GM18519 (cell line): Measurements from ENCODE around the gene LCN9.
"Not testable (repeated sequence)": the region's sequence is repeated elsewhere in the genome, so short reads cannot be mapped to it uniquely, and the experiment has no call there.

Experiments
- ATAC-seq: cut with Tn5 transposase; IDR thresholded peaks from one replicate; pipeline ENCODE4 v1.9.1; 2021; ENCODE audit warnings: mild to moderate bottlenecking, moderate library complexity; ENCODE audit not compliant: unreplicated experiment, low FRiP score

Gene LCN9

GRCh38 chr9:135644631-135645218, 18.4 kb upstream of the LCN9 start:
- ATAC-seq = no peak

GRCh38 chr9:135647884-135648283, 15.2 kb upstream of the LCN9 start:
- ATAC-seq = no peak

GRCh38 chr9:135648494-135649410, 14.4 kb upstream of the LCN9 start:
- ATAC-seq = no peak

GRCh38 chr9:135649508-135649907, 13.6 kb upstream of the LCN9 start:
- no peak for ATAC-seq

GRCh38 chr9:135650408-135650807, 12.7 kb upstream of the LCN9 start:
- ATAC-seq = no peak

GRCh38 chr9:135655317-135655716, 7.8 kb upstream of the LCN9 start:
- ATAC-seq = no peak

- no peak for ATAC-seq
These were observed 5.7 kb upstream of the LCN9 start for GRCh38 chr9:135657416-135657815.

- ATAC-seq = no peak
These were observed 3.9 kb upstream of the LCN9 start for GRCh38 chr9:135659252-135659651.

GRCh38 chr9:135660407-135660806, 2.7 kb upstream of the LCN9 start:
- no peak for ATAC-seq

- ATAC-seq = no peak
These were observed 1.1 kb upstream of the LCN9 start for GRCh38 chr9:135661816-135662560.

GRCh38 chr9:135663451-135663770, 302 bp downstream of the LCN9 start:
- no peak for ATAC-seq

- ATAC-seq = no peak
These were observed 748 bp downstream of the LCN9 start for GRCh38 chr9:135663857-135664256.

GRCh38 chr9:135664266-135664665, 1.2 kb downstream of the LCN9 start:
- no peak for ATAC-seq

GRCh38 chr9:135664801-135665794, 2.0 kb downstream of the LCN9 start:
- no peak for ATAC-seq

- ATAC-seq = no peak
These were observed 2.7 kb downstream of the LCN9 start for GRCh38 chr9:135665795-135666189.

- no peak for ATAC-seq
These were observed 3.7 kb downstream of the LCN9 start for GRCh38 chr9:135666534-135667462.

GRCh38 chr9:135667463-135668001, 4.4 kb downstream of the LCN9 start:
- ATAC-seq = no peak

- ATAC-seq = not testable (repeated sequence)
These were observed 5.9 kb downstream of the LCN9 start for GRCh38 chr9:135669018-135669417.
